Activated B cell treated with CpG ODN at 0.5 μM for 24 hours (primary cell): ENCODE results near the gene FAM234B. TPM values are rescaled to one million over a fixed set of nuclear protein-coding genes. Genes with fewer than 3 reads are reported as not detected.

Experiments
- ATAC-seq: fragments of 200-7000 bp; cut with Tn5 transposase; one replicate; pipeline ENCODE4 v1.10.0; 2021; ENCODE audit warnings: low read depth, mild to moderate bottlenecking, moderate library complexity
- CTCF ChIA-PET: fragments of 350-600 bp; sonication (Branson Sonifier 250); formaldehyde crosslinking; loops from one replicate; lab custom pipeline; 2021; ENCODE audit warnings: antibody characterized with exemption; lab: Charles Lee
- POLR2A ChIA-PET: fragments of 350-600 bp; sonication (Branson Sonifier 250); formaldehyde crosslinking; loops from one replicate; lab custom pipeline; 2021; ENCODE audit warnings: antibody characterized with exemption; lab: Charles Lee
- DNase-seq: peaks from one replicate; pipeline ENCODE4 v3.0.0; 2022
- H3K27ac Mint-ChIP-seq: one replicate; pipeline ENCODE4 v1.8.0; 2020; ENCODE audit warnings: mixed read lengths
- H3K27me3 Mint-ChIP-seq: one replicate; pipeline ENCODE4 v1.8.0; 2021; ENCODE audit warnings: mixed read lengths
- H3K36me3 Mint-ChIP-seq: one replicate; pipeline ENCODE4 v1.8.0; 2021; ENCODE audit warnings: low read depth, mixed read lengths
- H3K4me1 Mint-ChIP-seq: one replicate; pipeline ENCODE4 v1.8.0; 2021; ENCODE audit warnings: mixed read lengths
- H3K4me3 Mint-ChIP-seq: one replicate; pipeline ENCODE4 v1.8.0; 2020; ENCODE audit warnings: mild to moderate bottlenecking, mixed read lengths
- H3K9me3 Mint-ChIP-seq: one replicate; pipeline ENCODE4 v1.8.0; 2020; ENCODE audit warnings: mixed read lengths
- intact Hi-C: fragments of 100-400 bp; cut with micrococcal nuclease; formaldehyde crosslinking; loops from one replicate; pipeline ENCODE4 v1.15.1; 2024
- total RNA-seq: library from RNA; stranded (reverse); gene quantifications from 2 replicates; pipeline ENCODE4 v1.2.3, GENCODE V29; 2022
- TF ChIP-seq, protein P1 (sequence below): fragments of 200-600 bp; IDR thresholded peaks from one replicate; pipeline ENCODE4 v1.8.0; 2022; ENCODE audit warnings: antibody characterized with exemption, mild to moderate bottlenecking

The FAM234B gene
- total RNA-seq, 1 donor from 2014 or later, result 6.3 TPM

DNA sequence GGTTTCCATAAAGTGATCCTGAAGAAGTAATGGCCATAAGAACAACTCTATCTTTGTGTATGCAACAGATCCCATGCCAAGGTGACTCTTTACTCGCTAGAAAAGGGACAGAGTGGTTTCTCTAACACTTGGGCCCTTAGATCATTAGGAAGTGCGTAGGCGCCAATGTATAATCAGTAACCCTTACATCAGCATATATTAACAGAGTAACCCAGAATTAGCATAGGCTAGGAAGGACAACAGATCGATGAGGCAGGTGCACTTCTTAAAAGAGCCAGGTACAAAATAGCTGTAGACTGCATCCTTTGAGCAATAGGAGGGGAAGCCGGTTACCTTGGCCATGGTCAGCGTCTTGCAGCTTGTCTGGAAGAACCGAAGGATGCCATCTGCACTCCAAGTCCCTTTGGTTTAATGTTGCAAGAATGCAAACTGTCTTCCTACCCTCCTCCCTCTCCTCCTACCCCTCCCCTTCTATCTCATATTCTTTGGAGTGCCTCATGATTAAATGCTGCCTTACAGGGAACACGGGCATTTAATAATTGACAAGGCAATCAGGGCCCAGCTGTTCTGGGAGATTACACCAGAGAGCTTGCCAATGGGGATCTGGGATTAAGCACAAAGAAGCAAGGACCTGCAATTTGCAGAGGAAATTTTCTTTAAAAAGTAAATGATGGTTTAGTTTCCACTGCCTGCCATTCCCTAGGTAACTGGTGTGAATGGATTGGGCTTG lies 51.2 kb downstream of the FAM234B start:
- DNase-seq (no peak), ATAC-seq (no peak)
- Mint-ChIP-seq H3K36me3 (no peaks in the 10 kb centered on the region), H3K27me3 (peaks cover 2% of the 10 kb centered on the region), H3K4me3 (no peak overlapping the region), H3K9me3 (no peaks in the 10 kb centered on the region), H3K27ac (no peak overlapping the region), H3K4me1 (peaks cover 45% of the 10 kb centered on the region)
- POLR2A ChIA-PET, result no interaction called here
- CTCF ChIA-PET, result interaction anchor here (2.9 kb wide), 1 partner anchor 116 kb away, joined by 7 read pairs; no protein-coding TSS in a partner anchor
- intact Hi-C loops, result no loop called here
- TF ChIP-seq, protein P1, sequence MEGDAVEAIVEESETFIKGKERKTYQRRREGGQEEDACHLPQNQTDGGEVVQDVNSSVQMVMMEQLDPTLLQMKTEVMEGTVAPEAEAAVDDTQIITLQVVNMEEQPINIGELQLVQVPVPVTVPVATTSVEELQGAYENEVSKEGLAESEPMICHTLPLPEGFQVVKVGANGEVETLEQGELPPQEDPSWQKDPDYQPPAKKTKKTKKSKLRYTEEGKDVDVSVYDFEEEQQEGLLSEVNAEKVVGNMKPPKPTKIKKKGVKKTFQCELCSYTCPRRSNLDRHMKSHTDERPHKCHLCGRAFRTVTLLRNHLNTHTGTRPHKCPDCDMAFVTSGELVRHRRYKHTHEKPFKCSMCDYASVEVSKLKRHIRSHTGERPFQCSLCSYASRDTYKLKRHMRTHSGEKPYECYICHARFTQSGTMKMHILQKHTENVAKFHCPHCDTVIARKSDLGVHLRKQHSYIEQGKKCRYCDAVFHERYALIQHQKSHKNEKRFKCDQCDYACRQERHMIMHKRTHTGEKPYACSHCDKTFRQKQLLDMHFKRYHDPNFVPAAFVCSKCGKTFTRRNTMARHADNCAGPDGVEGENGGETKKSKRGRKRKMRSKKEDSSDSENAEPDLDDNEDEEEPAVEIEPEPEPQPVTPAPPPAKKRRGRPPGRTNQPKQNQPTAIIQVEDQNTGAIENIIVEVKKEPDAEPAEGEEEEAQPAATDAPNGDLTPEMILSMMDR, result no peak

DNA sequence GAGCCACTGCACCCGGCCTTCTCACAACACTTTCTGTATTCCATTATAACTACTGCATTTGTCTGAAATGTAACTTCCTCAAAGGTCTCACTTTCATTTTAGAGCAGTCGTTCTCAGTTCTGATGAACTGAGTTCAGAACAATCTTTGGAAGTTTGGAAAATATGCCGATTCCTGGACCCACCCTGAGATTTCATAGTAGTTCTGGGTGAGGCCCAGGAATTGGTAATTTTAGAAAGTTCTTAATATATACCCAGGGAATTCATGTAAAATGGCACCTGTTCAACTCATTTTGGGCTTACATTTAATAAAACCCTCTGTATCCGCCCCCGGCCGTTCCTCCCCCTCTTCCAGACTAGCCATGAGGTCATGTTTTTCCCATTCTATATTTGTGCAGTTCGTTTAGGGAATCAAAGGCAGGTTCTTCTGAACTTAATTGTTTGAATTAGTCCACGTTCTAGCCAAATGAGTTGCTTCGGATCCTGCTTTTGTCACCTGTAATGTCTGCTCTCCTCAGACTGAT lies 53.4 kb downstream of the FAM234B start:
- ATAC-seq (no peak), DNase-seq (no peak)
- Mint-ChIP-seq H3K27ac (peak overlapping the region; percentile 99), H3K4me3 (peak overlapping the region; percentile 84), H3K27me3 (no peaks in the 10 kb centered on the region), H3K9me3 (no peaks in the 10 kb centered on the region), H3K36me3 (no peaks in the 10 kb centered on the region), H3K4me1 (peaks cover 59% of the 10 kb centered on the region)
- ChIA-PET CTCF (interaction anchor here (1.0 kb wide), 1 partner anchor 59 kb away, joined by 3 read pairs; no protein-coding TSS in a partner anchor), POLR2A (interaction anchor here (0.7 kb wide), 2 partner anchors 7 to 111 kb away, joined by 3 to 13 read pairs; no protein-coding TSS in a partner anchor)
- intact Hi-C loops, result loop anchor here (1.0 to 2.0 kb wide), 5 partner anchors 115 to 1673 kb away; a partner anchor contains a TSS
- TF ChIP-seq, protein P1, result no peak

DNA sequence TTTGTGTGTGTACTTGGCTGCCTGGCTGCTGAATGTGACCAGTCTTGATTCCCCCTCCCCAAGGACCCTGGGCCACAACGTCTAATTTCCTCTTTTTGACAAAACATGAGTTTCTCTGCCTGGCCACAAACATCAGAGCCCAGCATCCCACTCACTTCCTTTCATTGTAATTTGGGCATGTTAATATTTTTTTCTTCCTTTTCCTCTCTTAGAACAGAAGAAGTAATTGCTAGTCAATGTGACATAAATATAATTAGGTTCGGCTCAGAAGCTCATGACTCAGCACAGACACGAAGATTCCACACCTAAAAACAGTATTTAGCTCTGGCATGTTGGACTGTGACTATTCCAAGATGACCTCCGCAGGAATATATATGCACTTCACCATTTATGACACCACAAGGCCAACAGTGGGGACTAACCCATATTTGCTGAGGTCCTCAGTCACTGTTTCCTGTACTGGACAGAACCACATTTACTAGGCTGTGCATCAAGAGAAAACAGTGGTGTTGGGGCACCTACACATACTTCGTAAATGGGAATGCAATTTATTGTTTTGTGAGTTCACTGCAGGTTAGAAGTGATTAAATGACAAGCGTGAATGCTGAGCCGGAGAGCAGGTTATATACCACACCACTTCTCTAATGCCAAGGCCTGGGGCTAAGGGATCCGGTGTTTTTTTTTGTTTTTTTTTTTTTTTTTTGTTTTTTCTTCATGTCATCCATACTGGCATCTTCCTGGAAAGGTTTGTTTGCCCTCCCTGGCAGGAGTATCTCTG lies 55.1 kb downstream of the FAM234B start:
- ATAC-seq, result peak; percentile 10
- H3K36me3 Mint-ChIP-seq, result no peaks in the 10 kb centered on the region
- peak overlapping the region; percentile 99 for H3K27ac Mint-ChIP-seq
- POLR2A ChIA-PET, result interaction anchor here (0.7 to 1.5 kb wide), 3 partner anchors 47 to 1672 kb away, joined by 3 to 7 read pairs (median 3); partner anchors contain the start of gene EMP1
- TF ChIP-seq, protein P1, result no peak
- peak; percentile 32 for DNase-seq
- peak overlapping the region; percentile 44 for H3K4me3 Mint-ChIP-seq
- intact Hi-C loops, result loop anchor here (2.0 kb wide), 2 partner anchors 438 to 1672 kb away; a partner anchor contains a TSS
- H3K9me3 Mint-ChIP-seq, result no peaks in the 10 kb centered on the region
- no peaks in the 10 kb centered on the region for H3K27me3 Mint-ChIP-seq
- CTCF ChIA-PET, result interaction anchor here (0.6 to 4.5 kb wide), 5 partner anchors 20 to 1012 kb away, joined by 3 to 37 read pairs (median 3); no protein-coding TSS in a partner anchor
- peaks cover 67% of the 10 kb centered on the region for H3K4me1 Mint-ChIP-seq

DNA sequence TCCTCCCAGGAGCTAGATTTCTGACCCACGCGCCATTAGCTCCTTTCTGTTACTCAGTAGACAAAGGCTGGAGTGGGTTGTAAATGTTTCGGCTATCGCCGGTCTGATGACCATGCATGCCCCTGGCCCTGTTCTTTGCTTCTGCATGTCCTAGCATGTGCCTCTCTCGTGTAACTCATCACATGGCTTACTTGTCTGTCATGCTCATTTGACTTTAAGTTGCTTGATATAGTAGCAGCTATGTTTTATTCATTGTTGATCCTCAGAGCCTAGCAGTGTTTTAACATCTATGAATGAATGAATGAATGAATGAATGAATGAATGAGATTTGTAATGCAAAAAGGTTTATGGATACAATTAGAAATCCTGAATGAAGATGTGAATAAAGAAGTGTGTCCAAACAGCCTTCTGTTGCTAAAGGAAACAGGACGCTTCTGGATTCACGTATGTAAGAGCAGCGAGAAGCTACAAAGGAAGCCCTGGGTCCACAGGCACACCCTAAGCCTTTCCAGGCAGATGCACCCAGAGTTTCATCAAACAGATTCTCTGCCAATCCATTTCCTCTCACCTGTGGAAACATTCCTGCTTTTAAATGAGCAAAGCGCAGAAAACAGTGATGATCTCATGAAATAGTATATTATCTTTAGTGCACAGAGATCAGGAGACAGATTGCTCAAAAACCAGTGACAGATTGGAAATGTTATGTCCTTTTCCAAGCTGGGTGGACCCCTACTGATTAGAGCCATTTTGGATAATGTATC lies 55.8 kb downstream of the FAM234B start:
- Mint-ChIP-seq H3K27ac (peak overlapping the region; percentile 96), H3K27me3 (no peaks in the 10 kb centered on the region), H3K9me3 (no peaks in the 10 kb centered on the region), H3K4me3 (peak overlapping the region; percentile 83), H3K36me3 (no peaks in the 10 kb centered on the region), H3K4me1 (peaks cover 63% of the 10 kb centered on the region)
- DNase-seq (no peak), ATAC-seq (no peak)
- POLR2A ChIA-PET, result interaction anchor here (0.7 to 1.5 kb wide), 4 partner anchors 48 to 1671 kb away, joined by 3 to 7 read pairs (median 4); partner anchors contain the start of gene EMP1
- intact Hi-C loops, result loop anchor here (2.0 to 10.0 kb wide), 12 partner anchors 52 to 1857 kb away; partner anchors contain the start of genes CDKN1B, CREBL2 and ETV6
- TF ChIP-seq, protein P1, result no peak
- CTCF ChIA-PET, result interaction anchor here (0.6 to 4.5 kb wide), 4 partner anchors 20 to 1012 kb away, joined by 3 to 37 read pairs (median 7); no protein-coding TSS in a partner anchor
